Tibial nerve (tissue), 4 donors: ENCODE measurements around the gene CALHM2.

Source experiments
- EP300 ChIP-seq, 2 donors: sonication (generic); formaldehyde crosslinking; IDR thresholded peaks; one replicate each; pipeline ENCODE4 v1.6.1; 2017; ENCODE audit warnings: antibody characterized with exemption in 2 of 2, mild to moderate bottlenecking in 1 of 2
- POLR2A ChIP-seq, 2 donors: fragments of 450-650 bp; IDR thresholded peaks; one replicate each; pipeline ENCODE4 v1.6.1; 2017; ENCODE audit warnings: antibody characterized with exemption in 2 of 2, mild to moderate bottlenecking in 2 of 2, moderate library complexity in 2 of 2
- TF ChIP-seq, protein P1 (sequence below), 5 experiments: fragments of 200-600 bp in 3 of 5; fragments of 450-650 bp in 2 of 5; sonication (generic) in 3 of 5; IDR thresholded peaks; one replicate each; pipeline ENCODE4 v1.5.1; 2016 to 2019; ENCODE audit warnings: antibody characterized with exemption in 5 of 5, mild to moderate bottlenecking in 3 of 5, moderate library complexity in 2 of 5

DNA sequence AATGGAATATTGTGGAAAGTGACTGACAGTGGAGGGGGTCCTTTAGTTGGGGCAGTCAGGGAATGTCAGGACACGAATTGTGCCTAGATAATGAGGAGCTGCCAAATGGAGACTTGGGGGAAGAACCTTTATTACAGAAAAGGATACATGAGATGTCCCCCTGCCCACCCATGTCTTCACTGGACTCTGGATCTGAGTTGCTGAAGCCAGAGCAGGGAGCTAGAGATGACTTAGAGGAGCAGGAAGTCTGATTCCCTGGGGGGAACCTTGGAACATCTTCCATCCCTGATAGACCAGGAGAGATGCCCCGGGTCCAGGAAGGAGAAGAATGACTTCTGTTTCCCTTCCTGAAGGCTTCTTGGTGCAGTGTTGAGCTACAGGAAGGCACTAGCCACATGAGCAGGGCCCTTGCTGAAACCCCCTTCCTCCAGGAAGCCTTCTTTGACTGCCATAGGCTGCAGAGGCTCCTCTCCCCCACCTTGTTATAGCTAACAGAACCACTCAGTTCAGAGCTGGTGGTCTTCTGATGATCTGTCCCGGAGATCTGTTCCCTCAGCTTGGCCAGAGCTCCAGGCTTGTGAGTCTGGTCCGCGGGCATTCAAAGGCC lies 40.6 kb upstream of the CALHM2 start:
- TF ChIP-seq POLR2A (IDR thresholded peaks at IDR 0.05) (no peak), EP300 (IDR thresholded peaks at IDR 0.05) (no peak)
- TF ChIP-seq, protein P1, sequence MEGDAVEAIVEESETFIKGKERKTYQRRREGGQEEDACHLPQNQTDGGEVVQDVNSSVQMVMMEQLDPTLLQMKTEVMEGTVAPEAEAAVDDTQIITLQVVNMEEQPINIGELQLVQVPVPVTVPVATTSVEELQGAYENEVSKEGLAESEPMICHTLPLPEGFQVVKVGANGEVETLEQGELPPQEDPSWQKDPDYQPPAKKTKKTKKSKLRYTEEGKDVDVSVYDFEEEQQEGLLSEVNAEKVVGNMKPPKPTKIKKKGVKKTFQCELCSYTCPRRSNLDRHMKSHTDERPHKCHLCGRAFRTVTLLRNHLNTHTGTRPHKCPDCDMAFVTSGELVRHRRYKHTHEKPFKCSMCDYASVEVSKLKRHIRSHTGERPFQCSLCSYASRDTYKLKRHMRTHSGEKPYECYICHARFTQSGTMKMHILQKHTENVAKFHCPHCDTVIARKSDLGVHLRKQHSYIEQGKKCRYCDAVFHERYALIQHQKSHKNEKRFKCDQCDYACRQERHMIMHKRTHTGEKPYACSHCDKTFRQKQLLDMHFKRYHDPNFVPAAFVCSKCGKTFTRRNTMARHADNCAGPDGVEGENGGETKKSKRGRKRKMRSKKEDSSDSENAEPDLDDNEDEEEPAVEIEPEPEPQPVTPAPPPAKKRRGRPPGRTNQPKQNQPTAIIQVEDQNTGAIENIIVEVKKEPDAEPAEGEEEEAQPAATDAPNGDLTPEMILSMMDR (IDR thresholded peaks at IDR 0.05): no peak
